A172 (cell line): ENCODE results near the gene SHISA5. TPM values are rescaled to one million over a fixed set of nuclear protein-coding genes. Genes with fewer than 3 reads are reported as not detected.
"Not testable (repeated sequence)": the region's sequence is repeated elsewhere in the genome, so short reads cannot be mapped to it uniquely, and the experiment has no call there.

ENCODE experiments used
- DNase-seq: peaks from one replicate; pipeline ENCODE4 v3.0.0-alpha.2; 2015; ENCODE audit warnings: low spot score
- total RNA-seq: library from RNA; depleted of rRNA; stranded (reverse); fragments of >200 nt; shearing (Covaris generic); gene quantifications from 2 replicates; pipeline ENCODE4 v1.2.3, GENCODE V29; 2014

SHISA5 gene
- total RNA-seq, 1 experiment from 2014 or later, result 143 TPM

GRCh38 chr3:48519277-48519643 is 15.3 kb upstream of the SHISA5 start:
- no peak for DNase-seq

- DNase-seq, result no peak
Observed at GRCh38 chr3:48518638-48519276, 14.8 kb upstream of the SHISA5 start.

- DNase-seq, result no peak
Observed at GRCh38 chr3:48518069-48518468, 14.1 kb upstream of the SHISA5 start.

GRCh38 chr3:48516571-48516970 is 12.6 kb upstream of the SHISA5 start:
- DNase-seq, result no peak

- DNase-seq, result no peak
Observed at GRCh38 chr3:48514431-48515227, 10.7 kb upstream of the SHISA5 start.

GRCh38 chr3:48511551-48511950 is 7.6 kb upstream of the SHISA5 start:
- DNase-seq, result no peak

GRCh38 chr3:48507256-48508061 is 3.5 kb upstream of the SHISA5 start:
- peak; percentile 87 for DNase-seq

- DNase-seq, result no peak
Observed at GRCh38 chr3:48505968-48506504, 2.1 kb upstream of the SHISA5 start.

- no peak for DNase-seq
Observed at GRCh38 chr3:48505146-48505545, 1.2 kb upstream of the SHISA5 start.

- DNase-seq, result no peak
Observed at GRCh38 chr3:48503401-48504050, 448 bp downstream of the SHISA5 start.

- no peak for DNase-seq
Observed at GRCh38 chr3:48502728-48503168, 1.2 kb downstream of the SHISA5 start.

- no peak for DNase-seq
Observed at GRCh38 chr3:48502121-48502520, 1.9 kb downstream of the SHISA5 start.

GRCh38 chr3:48501196-48501595 is 2.8 kb downstream of the SHISA5 start:
- DNase-seq, result no peak

- DNase-seq, result no peak
Observed at GRCh38 chr3:48500656-48501055, 3.3 kb downstream of the SHISA5 start.

- no peak for DNase-seq
Observed at GRCh38 chr3:48493203-48493501, 10.8 kb downstream of the SHISA5 start.

GRCh38 chr3:48492461-48493202 is 11.3 kb downstream of the SHISA5 start:
- no peak for DNase-seq

GRCh38 chr3:48486952-48487351 is 17.0 kb downstream of the SHISA5 start:
- no peak for DNase-seq

GRCh38 chr3:48482822-48483221 is 21.2 kb downstream of the SHISA5 start:
- not testable (repeated sequence) for DNase-seq

GRCh38 chr3:48480891-48481290 is 23.1 kb downstream of the SHISA5 start:
- DNase-seq, result not testable (repeated sequence)

GRCh38 chr3:48478626-48479555 is 25.1 kb downstream of the SHISA5 start:
- no peak for DNase-seq
